ENCODE results near the gene ATXN7L1.

DNA sequence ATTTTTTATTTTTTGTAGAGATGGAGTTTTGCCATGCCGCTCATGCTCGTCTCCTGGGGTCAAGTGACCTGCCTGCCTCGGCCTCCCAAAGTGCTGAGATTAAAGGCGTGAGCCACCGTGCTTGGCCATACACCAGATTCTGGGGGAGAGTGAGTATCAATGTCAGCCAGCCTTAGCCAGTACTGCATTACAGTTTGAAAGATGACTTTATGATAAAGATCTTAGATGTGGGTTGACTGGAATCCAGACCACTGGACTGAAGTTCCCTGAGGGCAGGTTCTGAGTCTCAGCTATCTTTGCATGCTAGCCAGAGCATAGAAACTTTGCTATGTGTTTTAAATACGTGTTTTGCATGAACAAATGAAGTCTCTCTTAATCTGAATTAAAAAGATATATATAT is 177.9 kb downstream of the ATXN7L1 start:
- TF ChIP-seq CTCF (conservative IDR thresholded peaks at IDR 0.05; ENCODE audit: low read length) (no peak), EZH2phosphoT487 (IDR thresholded peaks at IDR 0.05; ENCODE audit: borderline replicate concordance, low read depth, low read length) (no peak)

Measured in OCI-LY7 (cell line).